ENCODE data around the gene CHRNA4.

Gene CHRNA4

DNA sequence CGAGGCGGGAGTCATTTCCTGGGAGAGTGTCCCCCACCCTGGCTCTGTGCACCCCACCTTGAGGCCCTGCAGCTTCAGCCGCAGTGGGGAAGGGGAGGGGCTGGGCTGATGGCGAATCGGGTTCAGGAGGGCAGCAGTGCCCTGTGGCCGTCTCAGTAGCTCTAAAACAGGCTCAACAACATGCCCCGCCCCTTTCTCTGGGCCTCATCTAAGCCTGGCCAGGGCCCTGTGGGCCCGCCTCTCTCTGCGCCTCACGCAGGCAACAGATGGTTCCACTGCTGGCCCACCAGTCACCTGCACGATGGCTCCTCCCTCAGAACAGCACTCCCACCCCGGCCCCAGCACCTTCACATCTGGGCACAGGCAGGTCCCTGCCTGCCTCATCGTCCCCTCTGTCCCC, 30.2 kb downstream of the CHRNA4 start:
- Mint-ChIP-seq H3K27me3 (peaks cover 35% of the 10 kb centered on the region), H3K9me3 (peaks cover 12% of the 10 kb centered on the region), H3K4me1 (no peaks in the 10 kb centered on the region), H3K4me3 (no peak overlapping the region), H3K27ac (no peak overlapping the region), H3K36me3 (peaks cover 8% of the 10 kb centered on the region)
- no peak for ATAC-seq

DNA sequence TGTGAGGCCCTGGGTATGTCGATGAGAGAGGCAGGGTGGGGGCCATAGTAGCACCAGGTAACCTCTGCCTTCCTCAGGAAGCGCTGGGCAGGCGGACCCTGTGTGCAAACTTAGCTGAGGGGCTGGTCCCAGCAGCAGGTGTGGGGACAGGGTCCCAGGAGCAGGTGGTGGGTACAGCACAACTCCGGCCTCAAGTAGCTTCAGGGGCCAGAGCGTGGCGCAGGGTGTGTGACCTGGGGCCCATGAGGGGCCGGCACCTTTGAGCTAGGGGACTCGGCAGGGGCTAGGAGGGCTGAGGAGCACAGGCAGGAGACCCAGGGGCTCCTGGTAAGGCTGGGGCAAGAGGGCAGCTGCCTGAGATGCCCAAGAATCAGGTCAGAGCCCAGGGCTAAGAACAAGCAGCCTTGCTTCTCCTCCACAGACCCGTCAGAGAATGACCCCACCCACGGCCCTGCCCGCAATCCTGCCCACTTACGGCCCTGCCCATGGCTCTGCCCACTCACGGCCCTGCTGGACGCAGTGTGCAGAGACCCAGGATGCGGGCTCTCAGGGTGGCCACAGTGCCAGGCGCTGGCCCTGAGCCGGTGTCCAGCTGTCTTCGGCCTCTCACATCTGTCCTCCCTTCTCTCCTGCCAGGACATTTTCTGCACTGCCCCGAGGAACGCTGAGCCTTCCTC, 30.9 kb downstream of the CHRNA4 start:
- peaks cover 12% of the 10 kb centered on the region for H3K9me3 Mint-ChIP-seq
- no peaks in the 10 kb centered on the region for H3K4me1 Mint-ChIP-seq
- H3K36me3 Mint-ChIP-seq = peaks cover 8% of the 10 kb centered on the region
- no peak for ATAC-seq
- H3K4me3 Mint-ChIP-seq = no peak overlapping the region
- no peak overlapping the region for H3K27ac Mint-ChIP-seq
- H3K27me3 Mint-ChIP-seq = peaks cover 28% of the 10 kb centered on the region

DNA sequence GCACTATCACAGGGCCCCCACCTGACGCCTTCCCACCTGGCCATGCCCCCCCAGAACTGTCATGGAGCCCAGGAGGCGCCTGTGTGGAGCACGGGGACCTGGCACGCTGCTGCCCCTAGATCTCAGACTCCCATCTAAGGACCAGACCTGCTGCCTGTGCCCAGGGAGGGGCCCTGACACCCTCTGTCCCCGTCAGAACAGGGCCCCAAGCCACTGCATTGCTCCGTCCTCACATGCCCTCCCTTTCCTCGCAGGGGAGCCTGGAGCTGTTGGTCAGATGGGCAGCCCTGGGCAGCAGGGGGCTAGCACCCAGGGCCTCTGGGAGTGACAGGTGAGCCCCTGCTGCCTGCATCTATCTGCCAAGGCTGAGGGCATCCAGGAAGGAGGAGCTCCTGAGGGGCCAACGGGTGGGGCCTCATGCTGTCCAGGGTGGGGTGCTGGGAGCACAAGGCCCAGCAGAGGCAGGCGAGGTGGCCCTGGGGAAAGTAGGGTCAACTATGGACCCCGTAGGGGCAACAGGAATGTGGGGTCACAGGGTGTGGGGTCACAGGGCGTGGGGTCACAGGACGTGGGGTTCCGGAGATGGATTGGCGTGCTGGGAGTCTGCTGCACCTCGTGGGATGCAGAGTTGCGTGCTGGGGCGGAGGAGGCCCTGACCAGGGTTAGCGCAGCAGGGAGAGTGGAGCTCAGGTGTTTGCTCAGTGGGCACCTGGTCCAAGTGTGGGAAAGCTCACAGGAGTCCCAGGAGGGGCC, 31.6 kb downstream of the CHRNA4 start:
- no peak for ATAC-seq
- no peaks in the 10 kb centered on the region for H3K4me1 Mint-ChIP-seq

DNA sequence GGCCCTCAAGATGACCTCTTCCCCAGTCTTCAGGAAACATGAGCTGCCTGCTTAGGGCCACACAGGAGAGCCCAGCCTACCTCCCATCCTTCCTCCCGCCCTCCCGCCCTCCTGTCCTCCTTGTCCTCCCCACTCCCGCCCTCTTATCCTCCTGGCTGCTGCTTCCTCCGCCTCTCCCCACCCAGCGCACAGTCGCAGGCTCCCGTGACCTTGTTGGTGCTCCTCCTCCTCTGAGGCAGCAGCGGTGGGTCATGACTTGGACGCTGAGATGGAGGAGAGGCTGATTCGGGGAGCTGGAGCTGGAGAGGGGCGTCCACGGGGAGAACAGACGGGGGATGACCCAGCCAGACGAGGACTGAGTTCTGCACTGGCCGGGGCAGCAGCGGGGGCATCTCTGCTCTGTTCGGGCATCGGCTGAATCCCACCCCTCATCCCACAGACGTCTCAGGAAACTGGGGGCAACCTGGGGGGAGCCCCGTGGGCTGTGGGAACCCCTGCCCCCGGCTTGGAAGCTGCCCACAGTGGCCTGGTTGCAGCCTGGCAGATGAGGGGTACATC, 32.4 kb downstream of the CHRNA4 start:
- Mint-ChIP-seq H3K27ac (no peak overlapping the region), H3K4me3 (no peak overlapping the region), H3K36me3 (peaks cover 8% of the 10 kb centered on the region), H3K9me3 (peaks cover 12% of the 10 kb centered on the region), H3K4me1 (no peaks in the 10 kb centered on the region), H3K27me3 (peaks cover 26% of the 10 kb centered on the region)
- ATAC-seq = no peak

More for the DNA sequence above, 31.6 kb downstream of the CHRNA4 start:
- Mint-ChIP-seq H3K4me3 (no peak overlapping the region), H3K36me3 (peaks cover 8% of the 10 kb centered on the region), H3K9me3 (peaks cover 12% of the 10 kb centered on the region), H3K27me3 (peaks cover 27% of the 10 kb centered on the region), H3K27ac (no peak overlapping the region)

DNA sequence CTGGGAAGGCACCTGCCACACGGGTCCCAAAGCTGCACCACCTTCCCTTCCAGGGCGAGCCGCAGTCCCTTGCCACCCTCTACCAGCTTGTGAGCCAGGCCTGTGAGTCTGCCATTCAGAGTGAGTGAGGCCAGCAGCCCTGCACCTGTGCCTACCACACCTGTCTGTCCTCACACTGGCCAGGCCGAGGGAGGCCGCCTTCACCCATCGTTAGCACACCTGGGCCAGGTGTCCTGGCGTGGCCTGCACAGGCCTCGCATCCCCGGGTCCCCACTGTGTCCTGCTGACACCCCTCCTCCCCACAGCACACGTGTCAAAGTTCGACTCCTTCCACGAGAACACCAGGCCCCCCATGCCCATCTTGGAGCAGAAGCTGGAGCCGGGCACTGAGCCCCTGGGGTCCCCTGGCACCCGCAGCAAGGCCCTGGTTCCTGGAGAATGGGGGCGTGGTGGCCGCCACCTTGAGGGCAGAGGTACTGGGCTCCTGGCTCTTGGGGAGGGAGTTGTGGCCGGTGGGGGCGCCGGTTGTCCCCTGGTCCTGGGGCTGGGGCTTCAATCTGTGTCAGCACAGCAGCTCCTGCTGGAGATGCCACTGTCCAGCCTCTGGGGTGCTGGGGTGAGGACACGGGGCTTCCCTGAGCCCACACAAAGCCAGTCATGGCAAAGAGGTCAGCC, 33.0 kb downstream of the CHRNA4 start:
- ATAC-seq = no peak
- H3K4me1 Mint-ChIP-seq = no peaks in the 10 kb centered on the region
- peaks cover 25% of the 10 kb centered on the region for H3K27me3 Mint-ChIP-seq
- H3K9me3 Mint-ChIP-seq = peaks cover 8% of the 10 kb centered on the region
- no peak overlapping the region for H3K27ac Mint-ChIP-seq
- no peak overlapping the region for H3K4me3 Mint-ChIP-seq
- peaks cover 8% of the 10 kb centered on the region for H3K36me3 Mint-ChIP-seq

DNA sequence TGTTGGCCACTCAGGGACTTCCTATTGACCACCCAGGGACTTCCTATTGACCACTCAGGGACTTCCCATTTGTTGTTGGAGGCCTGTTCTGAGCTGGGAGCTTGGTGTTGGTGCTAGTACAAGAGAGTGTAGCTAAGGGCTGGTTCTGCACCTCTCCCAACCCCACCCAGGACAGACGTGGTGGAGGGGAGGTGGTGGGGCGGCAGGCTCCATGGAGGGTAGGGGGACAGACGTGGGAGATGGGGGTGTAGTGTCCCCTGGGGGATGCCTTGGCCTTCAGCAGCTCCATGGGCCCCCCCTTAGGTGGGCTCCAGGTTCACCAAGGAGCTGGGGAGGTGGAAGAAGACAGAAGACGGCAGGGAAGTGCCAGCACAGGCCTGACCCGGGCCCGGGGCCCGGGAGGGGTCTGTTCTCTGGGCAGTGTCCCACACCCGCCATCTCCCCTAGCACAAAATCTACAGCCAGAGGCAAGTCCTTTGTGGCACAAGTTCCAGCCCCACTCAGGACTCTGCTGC, 33.9 kb downstream of the CHRNA4 start:
- peaks cover 27% of the 10 kb centered on the region for H3K27me3 Mint-ChIP-seq
- H3K27ac Mint-ChIP-seq = peak overlapping the region; percentile 46
- H3K36me3 Mint-ChIP-seq = peaks cover 8% of the 10 kb centered on the region
- ATAC-seq = peak; percentile 10
- no peak overlapping the region for H3K4me3 Mint-ChIP-seq
- peaks cover 8% of the 10 kb centered on the region for H3K9me3 Mint-ChIP-seq
- H3K4me1 Mint-ChIP-seq = no peaks in the 10 kb centered on the region

DNA sequence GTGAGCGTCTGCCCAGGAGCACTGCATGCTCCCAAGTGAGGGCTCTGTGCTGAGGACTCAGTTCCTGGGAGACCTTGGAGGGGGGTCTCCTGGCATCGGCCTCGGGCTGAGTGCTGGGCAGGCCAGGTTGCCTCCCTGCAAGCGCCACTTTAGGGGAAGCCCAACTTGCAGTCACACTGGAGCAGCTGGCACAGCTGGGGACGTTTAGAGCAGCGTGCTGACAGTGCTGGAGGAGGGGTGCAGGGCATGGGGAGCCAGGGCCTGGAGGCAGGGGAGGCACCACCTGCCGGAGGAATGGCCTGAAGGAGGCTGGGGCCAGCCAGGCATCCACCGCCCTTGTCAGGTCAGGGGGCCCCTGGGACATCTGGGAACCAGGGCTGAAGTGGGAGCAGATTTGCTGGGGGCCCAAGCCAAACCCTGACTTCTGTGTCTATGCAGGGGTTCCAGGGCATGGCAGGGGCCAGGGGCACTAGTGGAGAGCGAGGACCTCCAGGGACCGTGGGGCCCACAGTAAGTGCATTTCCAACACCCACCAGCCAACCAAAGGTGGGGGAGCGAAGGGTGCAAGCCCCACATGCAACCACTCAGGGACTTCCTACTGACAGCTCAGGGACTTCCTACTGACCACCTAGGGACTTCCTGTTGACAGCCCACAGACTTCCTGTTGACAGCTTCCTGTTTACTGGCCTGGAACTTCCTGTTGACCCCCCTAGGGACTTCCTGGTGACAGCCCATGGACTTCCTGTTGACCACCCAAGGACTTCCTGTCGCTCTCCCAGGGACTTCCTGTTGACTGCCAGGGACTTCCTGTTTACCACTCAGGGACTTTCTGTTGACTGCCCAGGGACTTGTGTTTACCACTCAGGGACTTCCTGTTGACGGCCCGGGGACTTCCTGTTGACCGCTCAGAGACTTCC, 34.6 kb downstream of the CHRNA4 start:
- H3K27me3 Mint-ChIP-seq = peaks cover 21% of the 10 kb centered on the region
- H3K4me3 Mint-ChIP-seq = no peak overlapping the region
- H3K27ac Mint-ChIP-seq = peak overlapping the region; percentile 46
- peaks cover 3% of the 10 kb centered on the region for H3K36me3 Mint-ChIP-seq
- ATAC-seq = no peak
- no peaks in the 10 kb centered on the region for H3K4me1 Mint-ChIP-seq
- H3K9me3 Mint-ChIP-seq = peaks cover 3% of the 10 kb centered on the region

DNA sequence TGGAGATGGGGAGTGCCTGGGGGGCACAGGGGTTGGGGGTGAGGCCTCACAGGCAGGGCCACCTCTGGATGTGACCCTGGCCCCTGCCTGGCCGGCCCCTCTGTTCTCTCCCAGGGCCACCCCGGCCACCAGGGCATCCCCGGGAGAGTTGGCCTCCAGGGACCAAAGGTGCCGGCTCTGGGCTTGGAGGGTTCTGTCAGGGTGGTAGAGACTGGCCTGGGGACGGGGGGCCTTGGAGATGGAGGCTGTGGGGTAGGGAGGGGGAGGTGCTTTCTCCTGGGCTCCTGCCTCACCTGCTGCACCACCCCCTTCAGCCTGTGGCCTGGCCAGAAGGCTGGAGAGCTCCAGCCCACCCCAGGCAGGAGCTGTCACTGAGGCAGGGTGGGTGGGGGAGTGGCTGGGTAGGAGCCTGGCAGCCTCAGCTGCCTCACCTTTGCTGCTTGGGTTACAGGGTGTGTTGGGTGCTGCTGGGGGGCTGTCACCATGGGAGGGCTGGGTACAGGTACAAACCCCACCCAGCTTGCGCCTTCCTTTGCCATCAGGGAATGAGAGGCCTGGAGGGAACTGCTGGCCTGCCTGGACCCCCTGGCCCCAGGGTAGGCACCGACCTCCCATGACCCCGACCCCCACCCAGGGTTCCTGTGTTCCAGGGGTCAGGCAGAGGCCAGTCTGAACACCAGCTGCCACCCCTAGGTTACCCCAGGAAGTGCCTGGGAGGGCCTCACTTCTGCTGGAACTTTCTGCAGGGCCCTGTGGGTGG, 35.4 kb downstream of the CHRNA4 start:
- Mint-ChIP-seq H3K27ac (no peak overlapping the region), H3K27me3 (peaks cover 26% of the 10 kb centered on the region), H3K9me3 (no peaks in the 10 kb centered on the region), H3K4me1 (no peaks in the 10 kb centered on the region), H3K36me3 (no peaks in the 10 kb centered on the region), H3K4me3 (no peak overlapping the region)
- no peak for ATAC-seq

DNA sequence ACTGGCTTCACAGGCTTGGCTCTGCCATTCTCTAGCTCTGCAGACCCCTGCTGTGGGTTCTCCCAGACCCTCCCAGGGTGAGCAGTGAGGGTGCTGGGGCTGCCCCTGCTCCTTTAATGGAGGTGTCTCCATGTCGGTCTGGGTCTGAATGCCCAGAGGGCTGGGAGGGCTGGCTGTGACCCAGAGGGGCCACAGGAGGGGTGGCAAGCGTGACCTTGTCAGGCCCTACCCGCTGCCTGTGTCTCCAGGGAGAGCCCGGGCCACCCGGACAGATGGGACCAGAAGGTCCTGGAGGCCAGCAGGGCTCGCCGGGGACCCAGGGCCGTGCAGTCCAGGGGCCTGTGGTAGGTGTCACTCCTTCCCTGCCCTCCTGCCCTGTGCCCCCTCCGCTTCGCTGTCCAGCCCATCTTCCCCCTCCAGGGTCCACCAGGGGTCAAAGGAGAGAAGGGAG, 36.1 kb downstream of the CHRNA4 start:
- no peak for ATAC-seq
- Mint-ChIP-seq H3K36me3 (no peaks in the 10 kb centered on the region), H3K9me3 (no peaks in the 10 kb centered on the region), H3K27ac (no peak overlapping the region), H3K4me3 (no peak overlapping the region), H3K4me1 (no peaks in the 10 kb centered on the region), H3K27me3 (peaks cover 26% of the 10 kb centered on the region)

DNA sequence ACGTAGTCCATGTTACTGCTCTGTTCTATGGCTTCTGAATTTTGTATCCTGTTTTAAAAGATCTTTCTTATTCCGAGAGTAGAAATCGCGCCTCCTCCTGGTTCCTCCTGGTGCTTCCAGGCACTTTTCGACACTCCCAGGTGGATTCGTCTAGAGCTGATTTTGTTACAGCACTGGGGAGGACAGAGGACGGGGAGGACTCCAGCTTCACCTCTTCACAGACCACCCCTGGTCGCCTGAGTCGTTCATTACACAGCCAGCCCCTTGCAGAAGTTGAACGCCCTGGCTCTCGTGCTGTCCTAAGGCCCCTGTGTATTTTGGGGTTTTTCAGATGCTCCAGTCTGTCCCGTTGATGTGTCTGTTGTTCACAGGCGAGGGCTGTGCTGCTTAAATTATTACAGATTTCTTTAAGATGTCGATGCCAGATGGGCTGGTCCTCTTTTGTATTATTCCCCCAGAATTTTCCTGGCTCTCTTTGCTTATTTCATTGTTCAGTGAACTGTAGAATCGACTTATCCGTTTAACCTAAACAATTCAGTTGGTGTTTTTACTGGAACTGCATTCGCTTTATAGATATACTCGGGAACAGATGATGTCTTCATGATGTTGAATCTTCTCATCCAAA, 37.7 kb downstream of the CHRNA4 start:
- no peak overlapping the region for H3K4me3 Mint-ChIP-seq
- H3K9me3 Mint-ChIP-seq = no peaks in the 10 kb centered on the region
- H3K36me3 Mint-ChIP-seq = no peaks in the 10 kb centered on the region
- no peak for ATAC-seq
- H3K27me3 Mint-ChIP-seq = peaks cover 31% of the 10 kb centered on the region
- H3K4me1 Mint-ChIP-seq = no peaks in the 10 kb centered on the region
- H3K27ac Mint-ChIP-seq = no peak overlapping the region

DNA sequence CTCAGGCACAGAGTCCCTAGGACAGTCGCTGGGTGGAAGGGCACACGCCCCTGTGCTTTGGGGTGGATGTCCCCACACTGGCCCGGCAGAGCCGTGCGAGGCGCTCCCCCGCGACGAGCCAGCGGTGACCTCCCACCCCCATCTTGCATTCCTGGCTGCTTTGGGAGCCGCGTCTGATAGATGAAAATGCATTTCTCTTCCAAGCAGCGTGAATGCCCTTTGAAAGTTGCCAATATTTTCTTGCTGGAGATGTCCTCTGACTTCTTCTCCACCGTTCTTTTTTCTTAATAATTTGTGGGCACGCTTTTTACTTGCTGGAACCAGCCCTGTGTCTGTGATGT, 38.2 kb downstream of the CHRNA4 start:
- no peak for ATAC-seq
- H3K27me3 Mint-ChIP-seq = peaks cover 31% of the 10 kb centered on the region
- H3K4me1 Mint-ChIP-seq = no peaks in the 10 kb centered on the region
- no peaks in the 10 kb centered on the region for H3K9me3 Mint-ChIP-seq
- no peak overlapping the region for H3K4me3 Mint-ChIP-seq
- no peaks in the 10 kb centered on the region for H3K36me3 Mint-ChIP-seq
- no peak overlapping the region for H3K27ac Mint-ChIP-seq

DNA sequence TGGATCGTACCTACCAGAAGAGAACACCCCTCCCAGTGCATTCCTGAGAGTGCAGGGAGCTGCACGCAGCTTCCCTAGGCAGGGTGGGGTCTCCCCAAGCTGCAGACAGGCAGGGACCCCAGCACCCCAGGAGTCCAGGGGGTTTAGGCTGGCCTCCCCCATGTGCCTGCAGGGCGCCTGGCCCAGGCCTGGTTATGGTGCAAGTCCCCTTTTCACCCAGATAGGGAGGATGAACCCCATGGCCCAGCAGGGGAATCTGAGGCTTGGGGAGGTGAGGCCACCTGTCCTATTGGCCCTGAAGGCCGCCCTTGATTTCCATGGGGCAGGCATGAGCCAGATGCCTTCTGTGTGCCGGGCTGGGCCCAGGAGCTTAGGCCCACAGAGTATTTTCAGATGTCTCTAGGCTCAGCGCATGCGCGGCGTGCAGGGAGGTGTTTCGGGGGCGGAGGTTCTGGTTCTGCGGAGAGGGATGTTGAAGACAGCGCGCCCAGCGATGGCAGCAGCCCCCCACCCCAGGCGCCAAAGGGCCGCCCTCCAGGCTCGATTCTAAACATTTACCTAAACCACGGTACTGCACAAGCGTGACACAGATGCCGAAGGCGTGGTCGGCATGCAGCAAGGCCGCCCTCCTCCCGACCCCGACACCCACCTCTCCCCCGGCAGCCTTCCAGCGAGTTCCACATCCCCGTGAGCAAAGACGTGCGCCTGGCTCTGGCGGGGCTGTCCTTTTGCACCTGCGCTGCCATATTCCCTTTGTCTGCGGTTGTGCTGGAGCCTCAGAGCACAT, 38.8 kb downstream of the CHRNA4 start:
- H3K27me3 Mint-ChIP-seq = peaks cover 31% of the 10 kb centered on the region
- no peak for ATAC-seq
- H3K4me1 Mint-ChIP-seq = no peaks in the 10 kb centered on the region
- H3K36me3 Mint-ChIP-seq = no peaks in the 10 kb centered on the region
- H3K4me3 Mint-ChIP-seq = no peak overlapping the region
- no peak overlapping the region for H3K27ac Mint-ChIP-seq
- no peaks in the 10 kb centered on the region for H3K9me3 Mint-ChIP-seq
